Measurements from ENCODE around the gene KBTBD4.

- TF ChIP-seq CTCF (IDR thresholded peaks at IDR 0.05) (no peak), EZH2 (IDR thresholded peaks at IDR 0.05; ENCODE audit: borderline replicate concordance, insufficient read depth, low read depth, low read length, poor library complexity, severe bottlenecking) (no peak)
These were observed 20.1 kb downstream of the KBTBD4 start for GRCh38 chr11:47558695-47559094.

Data from B cell (primary cell).